NCI-H1092 treated with DMSO at 0.1 percent for 48 hours (cell line): ENCODE measurements around the gene EVX2.

Source experiments
- DNase-seq: peaks from one replicate; lab custom pipeline; 2025; lab: John Stamatoyannopoulos, UW

Gene EVX2

DNA sequence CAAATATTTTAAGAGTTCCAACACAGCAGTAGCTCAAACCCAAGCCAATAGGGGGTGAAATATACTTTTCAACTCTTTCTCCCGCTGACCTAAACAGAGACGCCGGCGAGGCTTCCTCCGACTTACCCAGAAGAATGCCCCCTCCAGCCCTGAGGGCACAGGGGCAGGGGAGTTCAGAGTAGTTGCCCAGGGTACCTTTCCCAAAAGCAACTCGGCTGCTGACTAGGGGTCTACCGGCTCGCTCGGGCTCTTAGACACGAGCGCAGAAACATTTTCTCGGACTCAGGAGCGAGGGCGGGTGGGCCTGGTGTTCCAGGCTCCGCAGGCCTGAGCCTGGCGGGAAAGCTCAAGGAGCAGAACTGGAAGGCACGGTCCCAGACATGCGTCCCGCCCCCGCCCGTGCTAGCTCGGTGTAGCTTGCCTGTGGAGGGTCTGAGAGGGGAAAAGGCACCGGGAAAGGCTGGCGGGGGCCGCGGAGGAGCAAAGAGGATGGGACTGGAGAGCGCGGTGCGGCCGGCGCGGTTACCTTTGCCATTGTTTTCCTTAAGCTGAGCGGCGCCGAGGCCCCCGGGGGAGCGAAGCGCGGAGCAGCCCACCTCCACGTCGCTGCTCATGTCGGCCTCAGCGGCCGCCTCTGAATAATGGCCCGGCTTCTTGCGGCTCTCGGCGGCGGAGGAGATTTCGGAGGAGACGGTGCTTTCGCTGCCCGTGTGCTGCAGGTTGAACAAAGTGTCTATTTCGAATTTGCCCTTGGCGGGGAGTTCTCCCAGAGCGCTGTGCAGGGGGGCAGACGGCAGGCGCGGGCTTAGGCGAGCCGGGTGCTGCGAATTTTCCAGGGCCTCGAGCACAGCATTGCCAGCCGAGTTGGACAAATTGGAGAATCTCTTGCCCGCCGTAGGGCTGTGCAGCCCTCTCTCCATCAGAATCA is 674 bp downstream of the EVX2 start:
- no peak for DNase-seq

DNA sequence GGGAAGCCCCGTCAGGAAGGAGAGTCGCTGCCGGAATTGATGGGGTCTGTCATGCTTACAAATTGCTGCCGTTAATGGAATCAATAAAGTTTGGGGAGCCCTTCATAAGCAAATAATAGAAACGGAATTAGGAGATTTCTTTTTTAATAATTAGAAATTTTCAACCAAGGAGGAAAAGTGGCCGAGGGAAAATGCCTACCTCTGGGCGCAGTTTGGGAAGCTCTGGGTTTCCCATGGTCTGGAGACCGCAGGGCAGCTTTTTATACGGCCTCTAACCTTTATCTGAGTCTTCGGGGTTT is 1.3 kb downstream of the EVX2 start:
- DNase-seq = no peak

DNA sequence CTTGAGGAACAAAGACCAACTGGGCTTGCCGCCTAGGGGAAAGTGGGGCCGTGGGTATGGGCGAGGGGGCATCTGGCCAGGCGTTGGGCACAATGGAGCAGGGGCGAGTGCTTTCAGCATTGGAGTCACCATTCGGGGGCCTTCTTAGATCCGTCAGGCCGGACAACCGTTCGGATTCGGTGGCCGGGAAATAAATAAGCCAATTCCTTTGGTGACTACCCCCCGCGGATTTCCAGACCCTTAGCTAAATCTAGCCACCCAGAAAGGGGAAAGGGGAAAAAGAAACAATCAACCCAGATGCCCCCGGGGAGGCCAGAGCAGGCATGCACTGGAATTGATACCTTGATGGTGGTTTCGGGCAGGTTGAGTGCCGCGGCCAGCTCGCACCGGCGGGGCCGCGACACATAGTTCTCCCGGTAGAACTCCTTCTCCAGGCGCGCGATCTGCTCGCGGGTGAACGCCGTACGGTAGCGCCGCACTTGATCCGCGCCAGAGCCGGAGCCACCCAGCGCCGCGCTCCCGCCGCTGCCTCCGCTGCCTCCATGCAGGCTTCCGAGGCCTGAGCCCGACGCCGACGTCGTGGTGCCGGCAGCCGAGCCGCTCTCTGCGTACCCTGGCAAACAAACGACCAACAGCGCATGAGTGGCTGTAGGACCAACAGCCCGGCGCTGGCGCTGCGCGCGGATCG is 1.8 kb downstream of the EVX2 start:
- DNase-seq = no peak

DNA sequence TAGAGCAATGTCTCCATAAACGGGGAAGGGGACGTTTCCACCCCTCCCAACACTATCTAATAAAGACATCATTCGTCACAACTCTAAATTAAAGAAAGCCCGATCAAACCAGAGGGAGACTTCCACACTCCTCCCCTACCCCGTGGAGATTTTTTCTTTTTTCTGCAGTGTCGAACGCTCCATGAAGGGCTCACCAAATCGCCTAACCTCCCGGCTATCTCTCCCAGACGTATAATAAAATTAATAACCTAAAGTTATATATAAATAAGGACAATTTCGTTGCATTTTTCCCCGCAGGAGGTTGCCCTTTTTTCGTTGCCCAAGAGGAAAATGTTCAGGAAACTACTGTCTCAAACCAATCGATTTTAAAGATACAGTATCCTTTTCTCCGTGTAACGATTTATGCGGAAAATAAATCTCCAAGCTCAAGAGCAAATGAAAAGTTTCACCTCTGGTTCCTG is 2.4 kb downstream of the EVX2 start:
- no peak for DNase-seq

DNA sequence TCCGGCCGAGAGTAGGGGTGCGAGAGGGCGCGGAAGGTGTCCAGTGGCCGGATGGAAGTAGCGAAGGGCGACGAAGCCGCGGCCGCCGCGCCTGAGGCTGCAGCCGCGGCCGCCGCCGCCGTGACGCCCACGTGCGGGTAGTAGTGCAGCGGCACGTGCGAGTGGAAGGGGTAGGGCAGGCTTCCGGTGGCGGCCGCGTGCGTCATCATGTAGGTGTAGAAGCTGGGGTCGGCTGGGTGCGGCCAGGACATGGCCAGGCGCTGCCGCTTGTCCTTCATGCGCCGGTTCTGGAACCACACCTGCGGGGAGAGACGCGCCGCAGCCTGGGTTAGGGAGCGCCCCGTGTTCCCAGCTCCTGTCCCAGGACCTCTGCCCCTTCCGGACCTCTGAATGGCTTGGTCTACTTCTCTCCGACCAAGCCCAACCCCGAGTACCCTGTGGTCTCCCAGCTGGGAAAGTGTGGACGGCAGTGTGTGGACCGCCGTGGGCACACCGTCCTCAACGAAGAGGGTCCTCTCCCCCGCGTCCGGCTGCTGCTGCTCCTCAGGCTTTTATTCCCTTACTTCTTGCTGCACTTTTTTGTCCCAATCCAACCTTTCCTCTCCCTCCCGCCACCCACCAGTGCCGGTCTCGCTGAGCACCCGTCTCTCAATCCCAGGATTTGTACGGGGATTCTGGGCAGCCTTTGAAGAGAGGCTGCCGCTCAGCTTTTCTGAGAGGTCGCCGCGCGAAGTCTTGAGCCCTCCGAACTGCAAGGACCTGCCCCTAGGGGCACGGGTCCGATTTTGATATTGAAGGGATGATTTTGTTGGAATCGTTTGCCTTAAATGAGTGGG is 3.0 kb downstream of the EVX2 start:
- DNase-seq = no peak

DNA sequence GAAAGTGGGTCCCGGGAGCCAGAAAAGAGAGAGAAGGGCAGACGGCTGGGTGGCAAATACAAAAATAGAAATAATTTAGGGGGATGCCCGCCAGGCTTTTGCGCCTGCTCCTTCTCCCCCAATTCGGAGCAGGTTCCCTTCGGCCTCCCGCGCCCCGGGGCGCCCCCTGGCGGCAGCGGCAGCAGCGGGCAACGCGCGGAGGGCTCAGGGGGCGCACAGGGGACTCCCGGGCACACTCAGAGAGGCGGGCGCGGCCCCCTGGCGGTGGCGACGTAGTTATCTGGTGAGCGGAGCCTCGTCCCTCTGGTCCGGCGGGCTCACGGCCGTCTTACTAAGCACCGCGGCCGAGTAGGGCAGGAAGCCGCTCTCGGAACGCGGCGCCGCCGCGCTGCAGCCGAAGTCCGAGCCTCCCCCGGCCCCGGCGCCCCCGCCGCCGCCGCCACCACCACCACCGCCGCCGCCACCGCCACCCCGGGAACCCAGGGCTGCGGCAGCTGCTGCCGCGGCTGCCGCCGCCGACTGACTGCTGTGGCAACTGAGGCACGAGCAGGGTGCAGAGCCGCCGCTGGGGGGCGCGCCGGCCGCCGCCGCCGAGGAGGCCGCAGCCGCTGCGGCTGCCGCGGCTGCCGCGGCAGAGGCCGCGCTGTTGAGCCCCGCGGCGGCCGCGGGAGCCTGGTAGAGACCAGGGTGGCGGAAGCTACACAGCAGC is 3.8 kb downstream of the EVX2 start:
- DNase-seq = no peak

DNA sequence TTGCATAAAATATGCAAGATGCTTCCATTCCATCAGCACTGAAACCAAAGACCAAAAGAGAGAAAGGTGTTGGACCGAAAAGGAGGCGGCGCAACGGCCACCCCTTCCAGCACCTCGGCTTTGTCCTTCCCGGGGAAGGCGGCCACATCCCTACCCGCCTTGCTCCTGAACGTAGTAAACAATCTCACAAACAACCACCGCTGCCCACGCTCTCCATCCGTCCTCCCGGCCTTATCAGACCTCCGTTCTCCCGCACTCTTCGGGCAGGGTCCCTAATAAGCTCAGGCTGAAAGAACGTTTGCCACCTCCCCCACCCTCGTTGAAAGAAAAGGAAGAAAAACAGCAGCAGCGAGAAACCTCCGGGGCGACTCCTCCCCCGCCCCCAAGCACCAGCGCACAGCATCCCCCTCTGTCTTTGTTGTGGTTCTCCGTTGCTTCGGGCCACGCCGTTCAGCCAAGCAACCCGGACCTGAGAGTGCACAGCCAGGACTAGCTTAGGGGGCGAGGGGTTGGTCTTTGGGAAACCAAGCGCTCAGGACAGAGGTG is 4.4 kb downstream of the EVX2 start:
- DNase-seq = no peak

DNA sequence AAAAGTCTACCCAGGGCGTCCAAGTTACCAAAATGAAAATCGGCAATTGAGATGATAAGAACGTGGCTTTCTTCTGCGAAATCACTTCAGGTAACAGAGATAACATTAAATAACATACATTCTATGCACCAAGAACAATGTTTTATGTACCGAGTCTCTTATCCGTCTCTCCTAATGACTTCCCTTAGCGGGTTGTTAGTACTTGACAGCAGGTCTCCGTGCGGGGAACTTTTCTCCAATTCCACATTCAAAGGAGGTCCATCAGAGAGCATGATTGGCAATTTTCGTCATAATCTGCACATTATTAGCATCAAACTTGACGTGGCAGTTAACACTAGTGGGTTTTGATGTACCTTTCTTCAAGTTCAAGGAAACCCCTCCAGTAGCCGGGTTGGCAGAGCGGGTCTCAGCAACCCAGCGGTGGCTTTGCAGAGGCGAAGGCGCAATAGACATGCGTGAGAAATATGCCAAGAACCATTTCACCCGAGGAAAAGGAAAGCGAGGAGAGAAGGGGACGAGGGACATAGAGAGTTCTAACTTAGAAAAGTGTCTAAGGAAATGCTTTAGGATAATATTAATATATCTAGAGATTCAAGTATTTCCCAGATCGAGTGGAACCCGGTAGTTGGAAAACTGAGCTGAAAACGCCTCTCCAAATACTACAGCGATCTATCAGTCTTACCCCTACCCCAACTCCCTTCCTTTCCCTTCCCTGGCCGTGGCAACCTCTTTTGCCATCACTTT is 5.0 kb downstream of the EVX2 start:
- no peak for DNase-seq

DNA sequence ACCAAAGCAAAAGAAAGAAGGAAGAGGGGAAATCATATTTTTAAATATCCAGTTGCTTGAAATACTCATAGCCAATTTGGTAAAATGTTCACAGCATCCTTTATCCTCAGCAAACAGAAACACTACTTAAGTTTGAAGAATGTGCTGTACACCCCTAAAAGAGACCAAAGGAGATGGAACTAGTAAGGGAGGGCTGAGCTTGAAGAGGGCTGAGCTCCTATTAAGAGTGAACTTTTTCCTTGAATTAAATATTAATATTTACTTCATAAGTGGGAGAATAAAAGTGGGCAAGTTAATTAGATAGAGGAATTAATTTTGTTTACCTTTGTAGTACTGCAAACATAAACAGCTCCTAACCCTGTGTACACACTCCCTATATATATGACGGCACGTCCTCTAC is 7.0 kb downstream of the EVX2 start:
- DNase-seq = no peak

DNA sequence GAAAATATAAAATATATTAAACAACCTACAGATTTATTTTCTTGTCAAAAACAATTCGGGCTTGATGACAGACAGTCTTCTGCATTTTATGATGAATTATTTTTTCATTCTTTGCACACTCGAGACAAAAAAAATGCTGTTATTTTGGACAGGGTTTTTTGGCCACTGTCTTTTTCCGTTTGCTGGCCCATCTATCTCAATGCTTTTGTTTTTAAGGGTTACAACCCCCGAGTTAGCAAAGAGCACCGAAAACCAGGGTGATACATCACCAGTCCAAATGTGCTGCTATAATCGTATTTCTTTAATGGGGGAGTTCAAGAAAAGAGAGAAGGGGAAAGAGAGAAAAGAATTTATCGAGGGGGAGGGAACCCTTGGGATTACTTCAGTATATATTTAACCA is 7.7 kb downstream of the EVX2 start:
- DNase-seq = no peak

DNA sequence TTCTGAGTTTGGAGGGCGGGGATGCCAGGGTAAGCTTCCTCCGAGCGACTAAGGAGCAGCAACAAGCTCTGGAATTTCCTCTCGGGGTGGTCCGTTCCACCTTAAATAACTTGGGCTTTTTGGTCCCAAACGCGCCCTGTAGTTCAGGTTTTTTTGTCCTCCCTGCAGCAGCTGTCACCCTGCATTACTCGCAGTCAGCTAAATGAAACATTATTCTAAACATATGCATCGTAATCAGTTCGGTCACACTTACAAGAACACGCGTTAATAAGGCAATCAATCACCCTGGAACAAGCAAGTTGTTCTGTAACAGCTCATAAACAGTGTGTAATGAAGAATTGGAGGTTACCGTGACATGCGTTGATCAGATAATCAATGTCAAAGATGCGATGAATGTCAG is 8.3 kb downstream of the EVX2 start:
- DNase-seq = no peak

DNA sequence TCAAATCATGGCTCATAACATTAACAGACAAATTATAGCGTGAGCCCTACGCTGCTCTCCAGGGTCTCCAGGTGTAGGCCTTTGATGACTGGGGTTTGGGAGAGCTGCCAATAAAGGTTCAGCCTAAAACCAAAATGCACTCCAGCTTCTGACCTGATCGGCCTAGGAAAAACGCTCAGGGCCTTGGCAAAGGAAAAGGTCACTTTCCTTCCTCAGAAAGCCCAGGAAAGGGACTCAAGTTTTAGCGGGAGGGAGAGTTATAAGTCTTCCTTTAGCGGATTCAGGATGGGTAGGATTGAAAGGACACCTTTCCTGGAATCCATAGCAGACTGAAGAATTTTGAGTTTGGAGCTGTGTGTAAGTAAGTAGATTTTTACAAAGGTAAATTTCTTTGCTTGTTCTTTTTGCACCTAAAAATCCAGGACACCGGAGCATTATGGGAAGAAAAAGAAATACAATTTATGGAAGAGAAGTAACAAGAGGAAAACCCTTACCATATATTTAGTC is 8.8 kb downstream of the EVX2 start:
- peak; percentile 11 for DNase-seq

DNA sequence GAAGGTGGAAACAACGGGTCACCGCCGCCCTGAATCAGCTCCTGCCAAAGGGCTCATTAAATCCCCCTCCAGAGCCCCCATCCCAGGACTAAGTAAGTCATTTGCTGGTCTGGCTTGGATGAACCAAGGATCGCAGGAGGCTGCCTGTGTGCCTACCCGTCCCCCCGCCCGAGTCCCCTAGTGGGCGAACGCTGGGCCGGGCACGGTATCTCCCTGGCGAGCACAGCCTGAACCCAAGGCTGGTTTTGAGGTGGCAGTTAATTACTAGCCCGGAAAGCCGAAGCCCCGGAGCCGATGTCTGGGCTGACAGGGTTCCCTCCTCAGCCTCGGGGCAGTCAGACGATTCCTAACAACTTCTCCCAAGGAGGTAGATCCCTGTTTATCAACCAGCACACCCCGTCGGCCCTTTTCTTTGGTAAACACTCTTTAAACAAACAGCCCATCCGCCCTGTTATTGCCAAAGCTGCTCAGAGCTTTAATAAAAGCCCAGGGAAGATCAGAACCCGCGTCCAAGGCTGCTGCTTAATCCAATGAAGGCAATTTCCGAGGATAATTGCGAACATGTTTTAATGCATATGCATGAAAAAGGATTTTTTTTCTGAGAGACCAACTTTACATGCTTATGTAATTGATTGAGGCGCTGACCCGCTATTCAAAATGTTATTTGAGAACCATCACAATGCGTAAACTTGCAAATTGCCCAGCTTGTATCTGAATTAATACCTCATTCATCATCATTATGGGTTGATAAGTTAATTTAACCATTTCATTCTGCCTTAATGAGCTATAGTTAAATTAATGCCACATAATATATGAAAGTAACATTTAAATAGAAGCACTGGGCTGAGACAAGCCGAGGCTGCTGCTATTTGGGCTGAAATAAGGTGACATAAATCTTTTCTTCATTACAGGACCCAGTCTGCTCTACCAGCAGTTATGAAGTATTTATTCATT is 10.5 kb downstream of the EVX2 start:
- DNase-seq = no peak

DNA sequence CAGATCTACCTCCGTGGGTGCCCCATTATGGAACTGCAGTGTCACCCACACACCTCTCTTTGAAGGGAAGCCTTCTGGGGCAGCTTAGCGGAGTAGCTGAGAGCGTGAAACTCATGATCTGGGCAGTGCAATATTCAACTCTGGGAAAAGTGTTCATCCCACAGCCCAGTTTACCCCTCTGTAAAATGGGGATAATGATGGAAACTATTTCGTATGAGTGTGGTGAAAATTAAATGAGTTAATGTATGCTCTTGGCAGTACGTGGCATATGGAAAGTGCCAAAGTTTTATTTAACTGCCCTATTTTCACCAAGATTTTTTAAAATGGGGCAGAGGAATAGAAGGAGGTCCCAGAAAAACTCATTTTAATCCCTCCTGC is 11.5 kb downstream of the EVX2 start:
- no peak for DNase-seq

DNA sequence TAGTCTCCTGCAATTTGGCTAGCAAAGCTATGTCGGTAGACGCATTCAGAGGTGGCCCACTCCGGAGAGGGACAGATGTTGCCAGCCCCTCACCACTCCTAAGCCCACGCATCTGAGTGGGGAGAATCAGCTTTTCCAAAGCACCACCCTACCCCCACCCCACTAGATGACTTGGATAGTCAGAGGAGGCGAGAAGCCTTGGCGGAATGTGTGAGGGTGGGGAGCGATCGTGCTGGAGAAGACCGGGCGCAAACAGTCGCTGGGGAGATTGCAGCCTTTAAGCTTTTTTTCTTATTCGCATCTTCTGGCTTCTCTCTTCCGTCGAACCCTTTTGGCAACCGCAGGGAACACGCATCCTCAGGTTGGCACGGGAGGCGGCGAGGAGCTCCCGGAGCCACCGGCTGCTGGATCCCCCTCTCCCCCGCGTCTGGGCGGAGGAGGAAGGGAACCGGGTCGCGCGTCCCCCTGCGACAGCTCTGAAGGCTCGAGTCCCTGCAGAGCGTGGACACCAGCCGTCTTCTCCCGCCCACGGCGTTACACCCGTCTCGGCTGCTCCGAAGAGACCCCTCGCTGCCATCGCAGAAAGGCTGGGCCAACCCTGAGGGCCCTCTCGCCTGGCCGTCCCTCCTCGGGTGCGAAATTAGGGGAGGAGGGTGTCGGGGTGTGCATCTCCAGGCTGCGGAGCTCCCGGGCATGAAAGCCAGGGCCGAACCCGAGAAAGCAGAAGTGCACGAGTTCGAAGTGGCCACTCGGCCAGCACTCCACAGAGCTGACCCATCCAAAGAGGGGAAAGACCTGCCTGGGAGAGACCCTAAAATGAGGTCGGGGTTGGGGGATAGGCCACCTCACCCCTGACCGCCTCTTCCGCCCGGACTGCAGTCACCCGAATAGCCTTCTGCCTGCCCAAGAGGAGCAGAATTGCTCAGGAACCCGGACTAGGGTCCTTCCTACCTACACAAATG is 12.2 kb downstream of the EVX2 start:
- DNase-seq = no peak

DNA sequence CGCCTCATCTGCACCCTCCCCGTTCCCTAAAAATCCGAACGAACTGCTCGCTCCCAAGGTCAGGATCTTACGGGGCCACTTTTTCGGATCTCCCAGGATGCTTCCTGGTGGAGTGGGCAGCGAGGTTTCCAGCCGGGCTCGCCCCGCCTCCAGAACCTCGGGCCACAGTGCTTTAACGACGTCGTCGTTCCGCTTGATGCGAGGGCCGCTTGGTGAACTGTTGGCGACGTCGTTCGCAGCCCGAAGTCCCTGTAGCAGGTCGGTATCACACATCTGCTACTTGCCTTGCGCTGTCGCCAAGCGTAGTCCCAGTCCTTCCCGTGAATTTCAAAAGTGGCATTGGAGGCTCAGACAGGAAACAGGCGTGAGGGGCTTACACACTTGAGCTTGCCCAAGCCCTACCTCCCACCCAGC is 15.3 kb downstream of the EVX2 start:
- no peak for DNase-seq

DNA sequence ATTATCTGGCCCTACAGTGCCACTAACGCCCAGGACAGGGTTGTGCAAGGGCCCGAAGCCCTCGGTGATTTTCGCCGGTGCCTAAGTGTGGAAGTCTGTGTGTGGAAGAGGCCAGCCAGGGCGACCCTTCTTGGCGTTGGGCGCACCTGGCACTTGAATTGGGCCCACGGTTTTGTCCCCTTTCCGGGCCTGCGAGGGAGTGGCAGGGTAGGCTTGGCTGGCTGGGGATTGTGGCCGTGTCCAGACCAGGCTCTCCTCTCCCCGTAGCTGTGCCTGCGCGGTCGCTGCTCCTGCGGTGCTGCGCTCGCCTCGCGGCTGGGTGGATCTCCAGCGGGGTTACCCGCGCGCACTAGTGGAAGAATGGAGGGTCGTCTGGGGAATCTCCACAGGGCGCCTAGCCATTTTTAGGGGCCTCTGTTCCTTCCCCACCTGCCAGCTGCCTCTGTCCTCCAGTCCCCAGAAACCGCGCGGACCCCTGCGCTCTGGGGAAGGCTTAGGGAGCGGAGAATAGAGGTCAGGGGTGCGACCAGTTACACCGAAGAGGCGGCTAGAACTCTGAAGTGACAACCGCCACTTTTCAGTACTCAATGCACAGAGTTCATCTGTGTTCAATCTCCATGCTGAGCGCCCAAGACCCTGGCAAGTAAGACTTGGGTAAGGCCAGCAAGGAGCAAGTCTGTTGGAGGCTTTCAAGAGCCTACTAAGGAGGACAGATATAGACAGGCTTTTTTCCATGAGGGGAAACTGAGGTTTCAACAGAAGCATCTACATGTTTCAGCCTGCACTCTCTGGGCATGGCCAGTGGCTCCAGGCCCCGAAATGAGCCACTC is 16.0 kb downstream of the EVX2 start:
- no peak for DNase-seq
